C4-2B (cell line): ENCODE data around the gene CLIC3.

Experiments
- H3K27ac ChIP-seq: fragments of 450-650 bp; 2 replicates; pipeline ENCODE4 v1.5.1; 2017
- ZFX ChIP-seq: fragments of 450-650 bp; IDR thresholded peaks from 2 replicates; pipeline ENCODE4 v1.6.1; 2017
- TF ChIP-seq, protein P1 (sequence below): fragments of 450-650 bp; conservative IDR thresholded peaks from 2 replicates; pipeline ENCODE4 v1.5.1; 2017; ENCODE audit warnings: mild to moderate bottlenecking

Gene CLIC3

DNA sequence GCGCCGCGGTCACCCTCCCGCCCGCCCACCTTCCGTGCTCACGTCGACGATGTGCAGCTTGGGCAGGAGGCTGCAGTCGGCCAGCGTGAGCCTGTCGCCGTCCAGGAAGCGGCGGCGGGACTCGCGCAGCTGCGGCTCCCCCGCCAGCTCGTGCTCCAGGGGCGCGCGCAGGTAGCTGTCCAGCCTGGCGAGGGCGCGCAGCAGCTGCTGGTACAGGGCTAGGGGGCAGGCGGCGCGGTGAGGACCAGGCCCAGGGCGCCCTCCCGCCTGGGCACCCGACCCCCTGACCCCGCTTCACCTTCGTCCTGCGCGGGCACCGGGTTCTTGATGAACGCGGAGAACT is 1.5 kb downstream of the CLIC3 start:
- no peak for TF ChIP-seq ZFX
- TF ChIP-seq, protein P1, sequence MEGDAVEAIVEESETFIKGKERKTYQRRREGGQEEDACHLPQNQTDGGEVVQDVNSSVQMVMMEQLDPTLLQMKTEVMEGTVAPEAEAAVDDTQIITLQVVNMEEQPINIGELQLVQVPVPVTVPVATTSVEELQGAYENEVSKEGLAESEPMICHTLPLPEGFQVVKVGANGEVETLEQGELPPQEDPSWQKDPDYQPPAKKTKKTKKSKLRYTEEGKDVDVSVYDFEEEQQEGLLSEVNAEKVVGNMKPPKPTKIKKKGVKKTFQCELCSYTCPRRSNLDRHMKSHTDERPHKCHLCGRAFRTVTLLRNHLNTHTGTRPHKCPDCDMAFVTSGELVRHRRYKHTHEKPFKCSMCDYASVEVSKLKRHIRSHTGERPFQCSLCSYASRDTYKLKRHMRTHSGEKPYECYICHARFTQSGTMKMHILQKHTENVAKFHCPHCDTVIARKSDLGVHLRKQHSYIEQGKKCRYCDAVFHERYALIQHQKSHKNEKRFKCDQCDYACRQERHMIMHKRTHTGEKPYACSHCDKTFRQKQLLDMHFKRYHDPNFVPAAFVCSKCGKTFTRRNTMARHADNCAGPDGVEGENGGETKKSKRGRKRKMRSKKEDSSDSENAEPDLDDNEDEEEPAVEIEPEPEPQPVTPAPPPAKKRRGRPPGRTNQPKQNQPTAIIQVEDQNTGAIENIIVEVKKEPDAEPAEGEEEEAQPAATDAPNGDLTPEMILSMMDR: no peak
- H3K27ac ChIP-seq: no peak overlapping the region

DNA sequence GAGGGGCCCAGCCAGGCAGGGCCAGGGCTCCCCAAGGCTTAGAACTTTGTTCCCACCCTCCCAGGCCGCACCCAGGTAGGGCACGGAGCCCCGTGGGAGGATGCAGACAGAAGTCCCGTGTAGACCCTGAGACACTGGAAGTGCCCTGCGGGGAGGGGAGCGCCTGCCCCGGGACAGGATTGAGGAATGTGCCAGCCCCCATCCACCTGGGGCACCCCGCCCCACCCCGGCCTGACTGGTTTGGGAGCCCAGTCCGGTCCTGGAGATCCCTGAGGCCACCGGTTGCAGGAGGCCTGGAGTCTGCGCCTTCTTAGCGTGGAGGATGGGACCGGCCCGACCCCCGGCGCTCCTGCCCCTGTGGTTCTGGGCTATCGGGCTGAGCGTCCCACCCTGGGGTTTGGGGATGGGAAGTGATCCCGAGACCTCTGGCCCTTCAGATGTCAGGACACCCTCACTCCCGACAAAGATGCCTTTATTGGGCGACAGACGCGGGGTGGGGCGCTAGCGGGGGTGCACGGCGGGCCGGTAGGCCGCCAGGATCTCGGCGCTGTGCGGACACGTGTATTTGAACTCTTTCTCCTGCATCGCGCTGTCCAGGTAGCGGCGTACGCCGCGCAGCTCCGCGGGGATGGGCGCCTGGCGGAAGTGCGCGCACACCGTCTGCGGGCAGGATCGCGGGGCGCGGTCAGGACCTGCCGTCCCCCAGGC is 2.0 kb downstream of the CLIC3 start:
- TF ChIP-seq ZFX: no peak
- TF ChIP-seq, protein P1: no peak
- no peak overlapping the region for H3K27ac ChIP-seq

DNA sequence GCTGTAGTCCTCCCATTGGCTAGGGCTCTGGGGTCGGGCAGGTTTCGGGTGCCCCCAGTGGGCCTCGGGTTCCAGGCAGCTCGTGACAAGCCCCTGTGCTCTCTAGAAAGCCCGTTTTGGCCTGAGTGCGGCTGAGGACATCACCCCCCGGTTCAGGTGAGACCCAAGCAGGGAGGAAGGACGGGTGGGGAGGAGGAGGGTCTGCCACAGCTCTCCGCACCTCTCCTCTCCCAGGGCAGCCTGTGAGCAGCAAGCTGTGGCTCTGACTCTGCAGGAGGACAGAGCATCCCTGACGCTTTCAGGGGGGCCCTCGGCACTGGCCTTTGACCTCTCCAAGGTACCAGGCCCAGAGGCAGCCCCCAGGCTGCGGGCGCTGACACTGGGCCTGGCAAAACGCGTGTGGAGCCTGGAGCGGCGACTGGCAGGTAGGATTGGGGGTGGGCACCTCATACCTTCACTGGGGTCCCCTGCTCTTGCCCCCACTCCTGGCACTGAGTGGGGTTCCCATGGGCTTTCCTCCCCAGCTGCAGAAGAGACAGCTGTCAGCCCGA is 3.5 kb downstream of the CLIC3 start:
- TF ChIP-seq ZFX: no peak
- TF ChIP-seq, protein P1: no peak
- peak overlapping the region; percentile 86 for H3K27ac ChIP-seq

DNA sequence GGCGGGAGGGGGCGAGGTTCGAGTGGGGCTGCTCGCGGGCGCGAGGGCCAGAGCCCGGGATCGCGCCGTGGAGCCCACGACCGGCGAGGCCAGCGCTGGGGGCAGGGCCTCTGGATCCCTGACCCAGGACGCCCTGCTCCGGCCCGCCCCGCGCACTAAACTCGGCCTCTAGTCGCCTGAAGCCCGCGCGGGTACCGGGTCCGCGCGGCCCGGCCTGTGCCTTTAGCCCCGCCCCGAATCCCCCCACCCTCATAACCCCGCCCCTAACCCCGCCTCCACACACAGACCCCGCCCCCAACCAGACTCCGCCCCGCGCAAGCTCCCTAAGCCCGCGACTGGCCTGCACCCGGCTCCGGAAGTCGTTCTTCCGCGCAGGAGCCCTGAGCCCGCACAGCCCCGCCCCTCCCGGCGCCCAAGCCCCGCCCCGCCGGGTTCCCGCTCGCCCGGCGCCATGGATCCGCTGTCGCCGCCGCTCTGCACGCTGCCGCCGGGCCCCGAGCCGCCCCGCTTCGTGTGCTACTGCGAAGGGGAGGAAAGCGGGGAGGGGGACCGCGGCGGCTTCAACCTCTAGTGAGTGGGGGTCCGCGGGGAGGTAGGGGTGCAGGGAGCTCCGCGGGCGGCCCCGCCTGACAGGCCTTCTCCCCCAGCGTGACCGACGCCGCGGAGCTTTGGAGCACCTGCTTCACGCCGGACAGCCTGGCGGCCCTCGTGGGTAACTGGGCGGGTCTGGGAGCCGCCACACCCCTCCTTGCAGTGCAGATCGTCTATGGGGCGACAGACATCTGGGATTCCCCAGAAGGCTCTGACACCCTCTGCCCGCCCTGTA is 4.2 kb downstream of the CLIC3 start, which contains the start of gene PAXX:
PAXX (plus strand) TSS at position 430 of the 826 bp plus-strand sequence; CDS start at position 452, 22 bp downstream.
- TF ChIP-seq ZFX: peak; percentile 86; the same call in 1 of the 2 replicates
- TF ChIP-seq, protein P1: no peak
- H3K27ac ChIP-seq: peak within 1 kb of the TSS; percentile 86

DNA sequence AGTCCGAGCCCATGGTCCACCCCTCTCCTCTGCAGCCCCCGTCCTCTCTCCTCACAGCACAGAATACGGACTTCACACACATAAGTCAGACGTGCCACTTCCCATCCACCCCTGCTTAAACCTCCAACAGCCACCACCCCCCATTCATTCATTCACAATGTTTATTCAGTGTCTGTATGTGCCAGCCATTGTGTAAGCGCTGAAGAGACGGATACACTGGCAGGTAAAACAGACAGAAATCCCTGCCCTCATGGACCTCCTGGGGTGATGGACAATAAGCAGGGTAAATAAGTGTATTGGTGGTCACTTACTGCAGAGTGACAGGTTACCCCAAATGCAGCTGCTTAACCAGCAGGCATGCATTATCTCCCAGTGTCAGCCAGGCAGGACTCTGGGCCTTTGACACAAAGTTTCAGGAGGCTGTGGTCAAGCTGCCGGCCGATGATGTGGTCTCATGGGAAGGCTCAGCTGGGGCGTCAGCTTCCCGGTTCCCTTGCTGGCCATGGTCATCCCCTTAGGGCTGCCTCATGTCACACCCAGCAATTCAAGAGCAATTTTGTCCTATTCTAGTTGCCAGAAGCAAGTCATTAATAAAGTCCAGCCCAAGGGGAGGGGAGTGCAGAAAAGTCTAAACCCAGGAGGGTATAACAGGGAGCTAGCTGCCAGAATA is 6.0 kb downstream of the CLIC3 start:
- H3K27ac ChIP-seq: peak overlapping the region; percentile 86; the same call in 1 of the 2 replicates
- TF ChIP-seq ZFX: no peak
- TF ChIP-seq, protein P1: no peak

DNA sequence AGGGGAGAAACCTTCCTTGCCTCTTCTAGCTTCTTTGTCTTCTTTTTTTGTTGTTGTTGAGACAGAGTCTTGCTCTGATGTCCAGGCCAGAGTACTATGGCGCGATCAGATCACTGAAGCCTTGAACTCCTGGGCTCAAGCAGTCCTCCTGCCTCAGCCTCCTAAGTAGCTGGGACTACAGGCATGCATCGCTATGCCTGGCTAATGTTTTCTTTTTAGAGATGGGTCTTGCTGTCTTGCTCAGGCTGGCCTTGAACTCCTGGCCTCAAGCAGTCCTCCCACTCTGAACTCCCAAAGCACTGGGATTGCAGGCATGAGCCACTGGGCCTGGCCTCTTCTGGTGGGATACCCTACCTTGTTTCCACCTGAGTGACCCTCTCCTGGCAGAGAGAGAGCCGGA is 7.5 kb downstream of the CLIC3 start:
- TF ChIP-seq, protein P1: no peak
- no peak for TF ChIP-seq ZFX
- peak overlapping the region; percentile 73 for H3K27ac ChIP-seq
